ENCODE results near the gene PHF24. TPM values are rescaled to one million over a fixed set of nuclear protein-coding genes. Genes with fewer than 3 reads are reported as not detected.

Gene PHF24
- total RNA-seq, 1 donor from 2014 or later, result not detected

Other genes with a start within 250 kb of the PHF24 start
- gene CCL21, start 248.1 kb upstream of the PHF24 start, total RNA-seq, result 1.8 and 12.0 TPM in 2 replicates
- 3.3 and 5.9 TPM in 2 replicates for gene DNAJB5, start 31.5 kb downstream of the PHF24 start, total RNA-seq
- 509 and 563 TPM in 2 replicates for gene VCP, start 114.3 kb downstream of the PHF24 start, total RNA-seq
- gene FANCG, start 121.7 kb downstream of the PHF24 start, total RNA-seq, result 13.9 and 19.3 TPM in 2 replicates
- gene PIGO, start 138.3 kb downstream of the PHF24 start, total RNA-seq, result 7.4 and 9.5 TPM in 2 replicates
- 199 and 234 TPM in 2 replicates for gene STOML2, start 144.8 kb downstream of the PHF24 start, total RNA-seq
- 6.0 and 8.3 TPM in 2 replicates for gene ATOSB, start 157.6 kb downstream of the PHF24 start, total RNA-seq
- gene UNC13B, start 203.7 kb downstream of the PHF24 start, total RNA-seq, result 15.5 and 18.2 TPM in 2 replicates